ENCODE measurements around the gene LONP1.

The LONP1 gene

DNA sequence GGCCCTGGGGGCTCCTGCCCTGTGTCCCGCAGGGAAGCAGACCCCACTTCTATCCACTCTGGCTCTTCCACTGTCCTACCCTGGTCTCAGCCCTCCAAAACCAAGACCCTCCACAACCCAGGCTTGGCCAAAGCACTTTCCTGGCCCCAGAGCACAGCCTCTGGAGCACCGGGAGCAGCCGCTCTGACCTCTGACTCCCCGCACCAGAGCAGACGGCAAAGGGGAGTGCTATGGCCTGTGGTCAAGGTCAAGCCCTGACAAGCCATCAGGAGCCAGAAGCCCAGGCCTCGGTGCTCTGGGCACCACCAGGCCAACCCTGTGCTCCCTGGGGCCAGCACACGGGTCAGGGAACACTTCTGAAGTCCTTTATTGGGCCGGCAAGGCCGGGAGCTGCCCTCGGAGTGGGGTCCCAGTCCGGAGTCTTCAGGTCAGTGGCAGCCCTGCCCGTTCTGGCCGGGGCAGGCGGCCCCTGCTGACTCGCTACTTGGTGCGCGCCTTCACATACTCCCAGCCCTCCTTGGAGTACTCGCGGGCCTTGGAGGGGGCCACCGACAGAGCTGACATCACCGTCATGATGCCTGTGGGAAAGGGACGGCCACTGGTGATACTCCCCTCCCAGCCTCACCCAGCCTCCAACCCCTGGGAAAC is 41.8 kb downstream of the LONP1 start:
- DNase-seq (ENCODE audit: low read depth), result no peak

DNA sequence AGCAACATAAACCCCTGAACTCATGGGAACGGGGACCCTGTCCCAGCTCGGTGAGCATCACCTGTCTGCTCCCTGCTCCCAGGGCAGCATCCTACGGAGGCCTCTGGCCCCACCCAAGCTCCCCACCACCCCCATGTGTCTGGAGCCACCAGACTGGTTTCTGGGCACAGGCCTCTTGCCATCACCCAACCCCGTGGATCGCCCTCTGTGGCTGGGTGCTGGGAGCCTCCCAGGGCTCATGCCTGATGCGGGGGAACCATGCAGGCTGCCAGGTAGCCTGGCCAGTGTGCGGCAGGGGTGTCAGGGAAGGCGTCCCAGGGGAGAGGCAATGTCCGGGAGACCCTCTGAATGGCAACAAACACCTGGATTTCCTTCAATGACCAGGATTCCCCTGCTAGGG is 42.4 kb downstream of the LONP1 start:
- DNase-seq (ENCODE audit: low read depth), result no peak

GRCh38 chr19:5677136-5677535 is 42.8 kb downstream of the LONP1 start:
- no peak for DNase-seq (ENCODE audit: low read depth)

DNA sequence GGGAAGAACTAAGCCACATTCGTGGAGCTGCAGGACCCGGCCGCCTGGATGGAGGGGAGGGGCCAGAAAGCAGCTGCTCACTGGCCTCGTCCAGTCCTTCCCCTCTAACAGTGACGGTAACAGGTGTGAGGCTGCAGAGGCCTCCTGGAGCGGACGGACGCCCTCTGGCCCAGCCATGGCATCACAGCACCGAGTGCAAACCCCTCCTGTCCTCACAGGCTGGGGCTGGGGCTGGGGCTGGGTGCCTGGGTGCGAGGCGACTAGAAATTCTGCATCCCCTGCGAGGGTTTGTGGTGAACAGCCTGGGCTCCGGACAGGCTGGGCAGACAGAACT is 43.2 kb downstream of the LONP1 start:
- no peak for DNase-seq (ENCODE audit: low read depth)

DNA sequence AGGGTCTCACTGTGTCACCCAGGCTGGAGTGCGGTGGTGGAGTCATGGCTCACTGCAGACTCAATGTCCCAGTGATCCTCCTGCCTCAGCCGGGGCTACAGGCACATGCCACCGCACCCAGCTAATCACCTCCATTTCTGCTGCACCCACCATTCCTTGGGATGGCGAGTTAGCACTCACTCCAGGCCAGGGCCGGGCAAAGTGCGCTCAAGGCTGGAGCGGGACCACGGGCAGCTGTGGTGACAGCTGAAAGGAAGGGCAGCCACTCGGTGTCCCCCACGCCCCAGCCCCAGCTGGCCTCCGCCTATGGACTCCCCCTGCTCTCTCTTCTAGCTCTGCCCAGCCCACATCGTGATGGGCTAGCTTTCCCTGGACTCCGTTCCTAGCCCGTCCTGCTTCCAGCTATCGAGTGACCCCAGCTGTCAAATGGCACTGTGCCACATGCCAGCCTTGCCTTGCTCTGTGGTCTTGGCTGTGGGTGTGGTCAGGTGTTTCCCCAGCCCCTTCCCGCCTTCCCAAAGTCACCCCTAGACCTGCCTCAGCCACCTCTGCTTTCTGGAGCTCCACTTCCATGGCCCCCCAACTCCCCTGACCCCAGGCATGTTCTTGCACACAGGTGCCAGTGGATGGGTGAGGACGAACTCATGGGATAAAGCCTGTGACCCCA is 43.7 kb downstream of the LONP1 start:
- no peak for DNase-seq (ENCODE audit: low read depth)

DNA sequence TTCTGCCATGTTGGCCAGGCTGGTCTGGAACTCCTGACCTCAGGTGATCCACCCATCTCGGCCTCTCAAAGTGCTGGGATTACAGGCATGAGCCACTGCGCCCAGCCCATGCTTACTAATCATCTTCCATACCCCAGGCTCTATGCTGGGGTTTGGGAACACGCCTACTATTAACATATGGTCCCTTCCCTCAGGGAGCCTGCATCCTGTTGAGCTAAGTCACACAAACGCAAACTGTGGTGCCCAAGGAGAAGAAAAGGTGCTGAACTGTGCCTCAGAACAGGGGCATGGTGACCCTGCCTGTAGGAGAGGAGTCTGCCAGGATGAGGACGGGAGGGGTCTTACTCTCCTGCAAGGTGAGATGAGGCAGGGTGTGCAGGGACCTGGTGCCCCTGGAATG is 45.2 kb downstream of the LONP1 start:
- DNase-seq (ENCODE audit: low read depth), result no peak

GRCh38 chr19:5673752-5674151 is 46.2 kb downstream of the LONP1 start:
- DNase-seq (ENCODE audit: low read depth), result no peak

- DNase-seq (ENCODE audit: low read depth), result no peak
Measured at GRCh38 chr19:5672708-5673459, 47.1 kb downstream of the LONP1 start.

GRCh38 chr19:5671600-5671999 is 48.3 kb downstream of the LONP1 start:
- no peak for DNase-seq (ENCODE audit: low read depth)

DNA sequence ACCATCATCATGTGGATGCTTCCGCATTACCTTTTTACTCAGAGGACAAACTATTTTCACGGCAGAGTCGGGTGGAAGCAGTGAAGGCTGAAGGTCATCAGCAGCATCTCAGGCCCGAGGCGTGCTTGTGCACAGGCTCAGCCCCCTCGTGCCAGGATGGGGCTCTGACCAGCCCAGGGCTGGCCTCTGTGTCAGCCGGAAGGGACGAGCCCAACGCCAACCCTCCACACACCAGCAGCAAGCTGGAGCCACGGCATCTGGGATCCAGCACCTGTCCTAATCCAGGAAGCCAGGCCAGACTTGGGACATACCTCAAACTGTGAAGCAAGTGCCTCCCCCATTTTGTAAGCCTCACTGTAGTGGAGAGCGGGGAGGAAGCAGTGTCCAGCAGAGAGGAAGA is 50.7 kb downstream of the LONP1 start:
- no peak for DNase-seq (ENCODE audit: low read depth)

DNA sequence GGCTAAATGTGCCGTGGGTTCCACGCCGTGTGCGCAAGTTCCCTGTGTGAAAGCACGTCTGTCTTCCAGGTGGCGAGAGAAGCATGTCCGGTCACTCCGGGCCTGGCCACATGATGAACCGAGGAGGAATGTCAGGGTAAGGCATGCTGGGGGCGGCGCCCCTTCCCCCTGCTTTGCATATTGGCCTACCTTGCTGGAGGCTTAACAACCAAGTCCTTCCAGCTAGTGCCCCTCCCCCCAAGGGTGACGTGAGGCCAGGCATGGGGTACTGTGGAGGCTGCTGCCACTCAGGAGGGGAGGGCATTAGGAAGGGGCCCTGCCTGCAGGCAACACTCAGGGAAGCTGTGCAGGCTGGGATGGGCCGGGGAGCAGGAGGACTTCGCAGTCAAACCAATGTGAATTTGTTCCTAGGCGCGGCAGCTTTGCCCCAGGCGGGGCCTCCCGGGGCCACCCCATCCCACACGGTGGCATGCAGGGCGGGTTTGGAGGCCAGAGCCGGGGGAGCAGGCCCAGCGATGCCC is 52.1 kb downstream of the LONP1 start:
- no peak for DNase-seq (ENCODE audit: low read depth)

GRCh38 chr19:5666921-5667610 is 52.9 kb downstream of the LONP1 start:
- DNase-seq (ENCODE audit: low read depth), result no peak

DNA sequence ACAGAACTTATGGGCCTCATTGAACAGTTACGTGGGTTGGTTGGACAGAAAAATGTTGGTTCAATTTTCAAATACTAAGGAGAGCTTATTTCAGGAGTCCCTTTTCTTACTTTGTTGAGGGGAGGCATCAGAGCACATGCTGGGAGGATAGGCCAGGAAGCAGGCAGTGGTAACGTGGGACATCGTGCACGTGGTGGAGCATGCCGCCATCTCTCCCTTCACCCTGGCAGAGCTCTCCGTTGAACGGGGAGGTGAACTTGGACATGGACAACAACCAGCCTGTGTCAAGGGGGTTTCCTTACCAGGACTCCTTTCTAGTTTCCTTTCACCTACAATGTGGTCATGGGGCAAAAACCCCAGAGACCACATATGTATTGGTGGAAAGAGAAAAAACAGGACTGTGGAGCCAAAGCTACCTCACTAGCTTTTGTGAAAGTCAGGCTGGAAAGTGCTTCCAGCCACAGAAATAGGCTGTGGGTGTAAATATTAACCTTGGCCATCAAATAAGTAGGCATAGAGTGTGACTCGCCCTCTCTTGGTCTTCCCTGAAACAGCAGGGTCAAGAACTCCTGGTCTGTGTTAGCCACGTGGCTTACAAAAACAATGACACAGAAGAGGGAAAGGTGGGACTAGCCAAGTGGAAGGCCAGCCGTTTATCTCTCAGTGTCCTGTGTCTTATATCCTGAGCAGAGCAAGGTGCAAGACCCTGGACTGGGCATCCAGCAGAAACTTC is 54.0 kb downstream of the LONP1 start:
- DNase-seq (ENCODE audit: low read depth), result no peak

DNA sequence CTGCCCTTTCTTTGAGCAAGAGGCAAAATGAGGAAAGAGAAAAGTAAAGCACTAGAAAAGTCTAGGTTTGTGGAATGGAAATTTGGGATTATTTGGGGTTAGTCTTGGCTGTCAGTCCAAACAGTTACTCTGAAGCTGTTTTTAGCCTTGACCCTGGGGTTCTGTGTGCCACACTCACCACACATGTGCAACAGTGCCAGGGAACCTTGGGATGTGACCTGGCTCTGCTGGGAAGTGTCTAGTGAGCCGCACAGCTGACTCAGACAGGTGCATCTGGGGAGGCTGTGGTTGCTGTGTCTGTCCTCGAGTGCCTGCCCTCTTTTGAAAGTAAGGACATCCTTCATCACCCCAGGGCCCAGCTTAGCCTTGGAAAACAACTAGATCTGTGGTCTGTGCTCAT is 55.4 kb downstream of the LONP1 start:
- DNase-seq (ENCODE audit: low read depth), result no peak

- no peak for DNase-seq (ENCODE audit: low read depth)
Measured at GRCh38 chr19:5663904-5664303, 56.0 kb downstream of the LONP1 start.

- DNase-seq (ENCODE audit: low read depth), result no peak
Measured at GRCh38 chr19:5661483-5661882, 58.5 kb downstream of the LONP1 start.

GRCh38 chr19:5655412-5655811 is 64.5 kb downstream of the LONP1 start:
- DNase-seq (ENCODE audit: low read depth), result no peak

DNA sequence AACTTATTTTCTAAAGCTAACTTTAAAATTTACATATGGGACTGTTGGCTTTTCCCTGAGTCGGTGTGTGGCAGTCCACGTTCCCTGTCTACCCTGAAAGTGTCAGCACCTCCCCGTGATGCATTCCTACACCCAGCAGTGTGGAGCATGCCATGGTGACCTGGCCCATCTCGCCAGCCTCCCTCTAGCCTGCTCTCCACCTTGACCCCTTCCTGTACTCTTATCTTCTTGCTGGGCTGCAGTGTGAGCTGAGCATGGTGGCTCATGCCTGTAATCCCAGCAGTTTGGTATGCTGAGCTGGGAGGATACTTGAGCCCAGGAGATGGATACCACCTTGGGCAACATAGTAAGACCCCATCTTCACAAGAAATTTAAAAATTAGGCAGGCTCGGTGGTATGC is 65.0 kb downstream of the LONP1 start:
- no peak for DNase-seq (ENCODE audit: low read depth)

GRCh38 chr19:5652261-5652660 is 67.7 kb downstream of the LONP1 start:
- no peak for DNase-seq (ENCODE audit: low read depth)

- DNase-seq (ENCODE audit: low read depth), result no peak
Measured at GRCh38 chr19:5651361-5651760, 68.6 kb downstream of the LONP1 start.

GRCh38 chr19:5648464-5648863 is 71.5 kb downstream of the LONP1 start:
- no peak for DNase-seq (ENCODE audit: low read depth)

DNA sequence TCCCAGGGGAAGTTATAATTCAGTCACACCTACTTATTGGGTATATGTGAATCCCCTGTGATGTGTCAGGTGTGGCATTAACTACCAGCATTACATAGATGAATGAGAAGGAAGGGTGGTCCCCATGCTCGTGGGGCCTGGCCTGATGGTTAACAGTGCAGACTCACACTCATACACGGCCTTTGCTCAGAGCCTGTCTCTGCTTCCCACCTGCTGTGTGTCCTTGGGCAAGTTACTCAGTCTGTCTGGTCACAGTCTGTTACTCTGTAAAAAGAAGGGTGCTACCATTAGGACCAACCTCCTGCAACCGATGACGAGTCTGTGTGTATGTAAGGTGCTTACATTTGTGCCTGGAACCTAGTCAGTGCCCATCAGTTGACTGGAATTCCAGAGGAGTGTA is 73.2 kb downstream of the LONP1 start:
- DNase-seq (ENCODE audit: low read depth), result no peak

Measured in non-pigmented ciliary epithelial cell (primary cell).